Stimulated activated CD8-positive, alpha-beta memory T cell treated with anti-CD3 and anti-CD28 coated beads, Interleukin-12 subunit alpha, Interleukin-12 subunit beta, amount 100 ng/mL, for 24 hours (primary cell): ENCODE measurements around the gene TP53TG5.

Experiments used
- DNase-seq: peaks from one replicate; pipeline ENCODE4 v3.0.0-alpha.2; 2020; ENCODE audit errors: extremely low read depth

The TP53TG5 gene

DNA sequence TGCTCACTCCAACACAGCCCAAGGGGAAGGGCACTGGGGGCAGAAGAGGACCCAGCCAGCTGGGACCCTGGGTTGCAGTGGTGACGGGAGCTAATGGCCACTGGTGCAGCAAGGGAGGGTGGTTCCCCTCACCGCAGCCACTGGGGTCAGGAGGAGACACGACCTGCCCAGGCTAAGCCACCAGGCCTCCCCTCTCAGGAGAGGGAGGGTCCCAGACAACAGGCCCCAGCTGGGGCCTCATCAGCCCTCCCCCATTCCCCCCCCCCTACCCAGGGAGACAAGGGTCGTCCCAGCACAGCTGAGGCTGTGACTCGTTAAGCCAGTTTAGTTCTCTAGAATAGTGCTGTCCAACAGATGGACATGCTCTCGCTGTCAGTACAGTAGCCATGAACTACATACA is 52.8 kb downstream of the TP53TG5 start:
- no peak for DNase-seq

DNA sequence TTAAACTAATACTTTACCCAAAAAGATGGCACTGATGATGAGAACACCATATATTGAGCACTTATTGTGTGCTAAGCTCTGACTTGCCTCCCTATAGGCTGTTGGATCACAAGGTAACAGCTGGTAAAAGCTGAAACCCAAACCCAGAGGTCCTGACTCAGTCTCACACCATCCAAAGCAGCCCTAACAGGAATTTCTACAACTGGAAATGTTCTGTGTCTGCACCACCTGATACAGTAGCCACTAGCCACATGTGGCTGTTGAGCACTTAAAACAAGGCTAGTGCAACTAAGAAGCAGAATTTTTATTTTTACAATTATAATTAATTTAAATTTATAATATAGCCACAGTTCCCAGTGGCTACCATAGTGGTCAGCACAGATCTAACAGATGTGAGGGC is 54.4 kb downstream of the TP53TG5 start:
- no peak for DNase-seq

DNA sequence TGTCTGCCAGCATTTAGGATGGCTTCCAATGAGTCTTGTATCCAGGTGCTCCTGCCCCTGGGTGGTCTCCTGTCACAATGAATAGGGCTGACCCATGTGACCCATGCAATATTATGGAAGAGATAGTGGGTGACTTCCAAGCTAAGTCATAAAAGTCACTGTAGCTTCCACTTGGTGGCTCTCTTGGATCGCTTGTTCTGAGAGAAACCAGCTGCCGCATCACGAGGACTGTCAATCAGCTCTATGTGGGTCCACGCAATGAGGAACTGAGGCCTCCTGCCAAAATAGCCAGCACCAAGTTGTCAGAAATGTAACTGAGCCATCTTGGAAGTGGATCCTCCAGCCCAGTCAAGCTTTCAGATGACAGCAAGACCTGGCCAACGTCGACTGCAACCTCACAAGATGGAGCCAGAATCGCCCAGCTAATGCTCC is 55.2 kb downstream of the TP53TG5 start:
- no peak for DNase-seq
